Parathyroid adenoma (tissue), 2 donors: ENCODE measurements around the gene ZNF646.

Experiments
- H2AFZ ChIP-seq: fragments of 300-600 bp; sonication (generic); one replicate; pipeline ENCODE4 v1.7.0; 2017; ENCODE audit warnings: antibody characterized with exemption, mild to moderate bottlenecking
- H3K27ac ChIP-seq: fragments of 300-600 bp; sonication (generic); one replicate; pipeline ENCODE4 v1.7.0; 2017
- H3K27me3 ChIP-seq: fragments of 300-600 bp; sonication (generic); one replicate; pipeline ENCODE4 v1.7.0; 2017; ENCODE audit warnings: low read length; ENCODE audit not compliant: control insufficient read depth, insufficient read depth
- H3K36me3 ChIP-seq: fragments of 300-600 bp; sonication (generic); one replicate; pipeline ENCODE4 v1.7.0; 2017; ENCODE audit warnings: low read length; ENCODE audit not compliant: control insufficient read depth, insufficient read depth
- H3K4me1 ChIP-seq: fragments of 300-600 bp; sonication (generic); one replicate; pipeline ENCODE4 v1.7.0; 2017; ENCODE audit warnings: control low read depth
- H3K4me2 ChIP-seq: fragments of 300-600 bp; sonication (generic); one replicate; pipeline ENCODE4 v1.7.0; 2017; ENCODE audit warnings: low read length
- H3K4me3 ChIP-seq: fragments of 300-600 bp; sonication (generic); one replicate; pipeline ENCODE4 v1.7.0; 2017; ENCODE audit warnings: low read depth, low read length
- H3K79me2 ChIP-seq: fragments of 300-600 bp; sonication (generic); one replicate; pipeline ENCODE4 v1.7.0; 2017; ENCODE audit warnings: control low read depth
- H3K9ac ChIP-seq: fragments of 300-600 bp; sonication (generic); one replicate; pipeline ENCODE4 v1.7.0; 2017; ENCODE audit warnings: mild to moderate bottlenecking
- H3K9me3 ChIP-seq: fragments of 300-600 bp; sonication (generic); one replicate; pipeline ENCODE4 v1.7.0; 2017; ENCODE audit warnings: low read length; ENCODE audit not compliant: control insufficient read depth
- TF ChIP-seq, protein P1 (sequence below): fragments of 300-600 bp; sonication (generic); IDR thresholded peaks from one replicate; pipeline ENCODE4 v1.7.0; 2017; ENCODE audit warnings: antibody characterized with exemption, mild to moderate bottlenecking
- donor health status: primary hyperparathyroidism.

ZNF646 gene

DNA sequence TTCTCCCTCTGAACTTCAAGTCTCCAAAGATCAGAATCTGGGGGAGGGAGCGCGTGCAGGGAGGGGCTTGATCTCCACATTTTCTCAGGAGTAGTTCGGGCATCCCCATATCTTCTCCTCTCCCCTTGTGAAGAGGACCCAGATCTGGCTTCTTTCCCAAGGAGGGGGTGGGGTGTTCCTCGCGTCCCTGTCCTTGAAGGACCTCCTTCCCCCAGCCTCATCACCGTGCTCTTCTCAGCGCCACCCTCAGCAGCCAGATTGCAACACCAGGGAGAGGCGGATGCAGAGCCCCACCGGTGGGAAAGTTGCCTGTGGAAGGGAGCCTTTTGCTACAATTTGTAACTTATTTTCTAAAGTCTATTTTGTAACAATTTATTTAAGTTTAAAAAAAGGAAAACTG, 8.9 kb downstream of the ZNF646 start:
- H3K36me3 ChIP-seq: no peaks in the 10 kb centered on the region
- no peak overlapping the region for H3K4me3 ChIP-seq
- no peak overlapping the region for H3K27ac ChIP-seq
- H3K4me1 ChIP-seq: no peaks in the 10 kb centered on the region
- no peaks in the 10 kb centered on the region for H3K27me3 ChIP-seq
- no peaks in the 10 kb centered on the region for H3K9me3 ChIP-seq
- TF ChIP-seq, protein P1, sequence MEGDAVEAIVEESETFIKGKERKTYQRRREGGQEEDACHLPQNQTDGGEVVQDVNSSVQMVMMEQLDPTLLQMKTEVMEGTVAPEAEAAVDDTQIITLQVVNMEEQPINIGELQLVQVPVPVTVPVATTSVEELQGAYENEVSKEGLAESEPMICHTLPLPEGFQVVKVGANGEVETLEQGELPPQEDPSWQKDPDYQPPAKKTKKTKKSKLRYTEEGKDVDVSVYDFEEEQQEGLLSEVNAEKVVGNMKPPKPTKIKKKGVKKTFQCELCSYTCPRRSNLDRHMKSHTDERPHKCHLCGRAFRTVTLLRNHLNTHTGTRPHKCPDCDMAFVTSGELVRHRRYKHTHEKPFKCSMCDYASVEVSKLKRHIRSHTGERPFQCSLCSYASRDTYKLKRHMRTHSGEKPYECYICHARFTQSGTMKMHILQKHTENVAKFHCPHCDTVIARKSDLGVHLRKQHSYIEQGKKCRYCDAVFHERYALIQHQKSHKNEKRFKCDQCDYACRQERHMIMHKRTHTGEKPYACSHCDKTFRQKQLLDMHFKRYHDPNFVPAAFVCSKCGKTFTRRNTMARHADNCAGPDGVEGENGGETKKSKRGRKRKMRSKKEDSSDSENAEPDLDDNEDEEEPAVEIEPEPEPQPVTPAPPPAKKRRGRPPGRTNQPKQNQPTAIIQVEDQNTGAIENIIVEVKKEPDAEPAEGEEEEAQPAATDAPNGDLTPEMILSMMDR: no peak
- H3K4me2 ChIP-seq: no peak overlapping the region
- H3K79me2 ChIP-seq: peaks cover 19% of the 10 kb centered on the region
- no peak overlapping the region for H3K9ac ChIP-seq
- no peak overlapping the region for H2AFZ ChIP-seq

DNA sequence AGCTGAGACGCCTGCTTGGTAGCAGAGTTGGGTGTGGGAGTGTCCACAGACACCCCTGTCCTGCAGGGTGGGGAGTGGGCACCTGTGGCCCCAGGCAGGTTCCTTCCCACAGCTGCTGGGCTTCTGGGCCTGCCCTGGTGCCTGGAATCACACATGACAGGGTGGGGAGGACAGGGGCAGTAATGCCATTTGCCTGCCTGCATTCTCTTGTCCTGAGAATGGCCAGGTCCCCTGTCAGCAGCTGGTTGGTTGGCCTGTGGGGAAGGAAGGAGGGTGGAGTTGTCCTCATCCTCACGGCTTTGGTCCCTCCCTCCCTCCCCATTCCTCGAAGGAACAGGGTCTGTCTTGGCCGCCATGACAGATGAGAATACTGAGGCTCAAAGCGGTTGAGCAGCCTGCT, 9.3 kb downstream of the ZNF646 start:
- H3K9me3 ChIP-seq: no peaks in the 10 kb centered on the region
- no peak overlapping the region for H3K27ac ChIP-seq
- H3K79me2 ChIP-seq: peaks cover 18% of the 10 kb centered on the region
- H3K36me3 ChIP-seq: no peaks in the 10 kb centered on the region
- no peaks in the 10 kb centered on the region for H3K4me1 ChIP-seq
- no peak overlapping the region for H3K4me2 ChIP-seq
- no peak overlapping the region for H3K9ac ChIP-seq
- no peak overlapping the region for H3K4me3 ChIP-seq
- H2AFZ ChIP-seq: no peak overlapping the region
- no peaks in the 10 kb centered on the region for H3K27me3 ChIP-seq
- TF ChIP-seq, protein P1: no peak

DNA sequence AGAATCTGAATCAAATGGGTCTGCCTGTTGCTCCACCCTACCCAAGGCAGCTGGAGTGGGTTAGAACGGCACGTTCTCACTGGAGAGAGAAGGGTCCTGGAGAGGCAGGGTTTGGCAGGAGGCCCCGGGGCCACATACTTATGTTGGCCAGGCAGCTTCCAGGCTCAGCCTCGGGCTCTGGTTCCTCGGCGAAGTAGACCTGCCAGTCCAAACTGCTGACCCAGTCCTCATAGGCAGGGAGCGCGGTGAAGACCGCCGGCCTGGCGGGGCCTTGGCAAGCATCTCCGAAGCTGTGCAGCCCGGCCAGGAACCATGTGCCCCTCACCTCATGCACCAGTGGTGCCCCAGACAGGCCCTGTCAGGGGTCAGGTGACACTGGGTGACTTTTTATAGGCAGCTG, 9.8 kb downstream of the ZNF646 start:
- Histone ChIP-seq H3K9ac (no peak overlapping the region), H3K36me3 (no peaks in the 10 kb centered on the region), H3K4me1 (no peaks in the 10 kb centered on the region), H2AFZ (no peak overlapping the region), H3K4me2 (no peak overlapping the region), H3K27me3 (no peaks in the 10 kb centered on the region), H3K4me3 (no peak overlapping the region), H3K9me3 (no peaks in the 10 kb centered on the region), H3K79me2 (peaks cover 15% of the 10 kb centered on the region), H3K27ac (no peak overlapping the region)
- TF ChIP-seq, protein P1: no peak

DNA sequence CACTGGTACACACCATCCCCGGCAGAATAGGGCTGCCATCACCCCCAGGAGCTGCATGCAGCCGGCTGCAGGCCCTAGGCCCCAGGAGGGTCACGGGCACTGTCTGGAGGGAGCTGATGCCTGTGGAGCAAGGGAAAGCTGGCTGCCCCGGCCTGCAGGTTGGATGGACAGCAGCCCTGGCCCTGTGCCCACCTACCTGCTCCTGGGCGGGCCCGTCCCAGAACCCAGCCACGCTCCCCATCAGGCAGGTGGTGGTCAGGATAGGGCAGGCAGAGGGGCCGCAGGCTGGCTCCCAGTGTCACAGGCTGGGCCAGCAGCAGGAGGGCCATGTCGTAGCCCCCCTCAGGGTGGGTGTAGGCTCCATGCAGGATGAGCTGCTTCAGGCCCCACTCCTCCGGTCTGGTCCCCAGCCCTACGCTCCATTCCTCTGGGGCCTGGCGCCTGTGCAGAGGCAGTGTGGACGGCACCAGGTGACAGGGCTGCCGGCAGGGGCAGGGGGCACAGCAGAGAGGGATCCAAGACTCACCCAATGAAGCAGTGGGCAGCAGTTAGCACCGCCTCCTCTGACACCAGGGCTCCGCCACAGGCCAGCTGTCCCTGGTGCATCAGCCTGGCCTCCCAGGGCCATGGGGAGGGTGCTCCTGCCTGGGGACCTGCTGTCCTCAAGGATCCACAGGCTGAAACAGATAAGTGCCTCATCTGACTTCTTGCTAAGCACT, 10.5 kb downstream of the ZNF646 start:
- Histone ChIP-seq H3K79me2 (peaks cover 13% of the 10 kb centered on the region), H3K4me2 (no peak overlapping the region), H3K4me1 (no peaks in the 10 kb centered on the region), H3K27ac (no peak overlapping the region), H3K9me3 (no peaks in the 10 kb centered on the region), H3K4me3 (no peak overlapping the region), H3K36me3 (no peaks in the 10 kb centered on the region), H2AFZ (no peak overlapping the region), H3K27me3 (no peaks in the 10 kb centered on the region), H3K9ac (no peak overlapping the region)
- TF ChIP-seq, protein P1: no peak

DNA sequence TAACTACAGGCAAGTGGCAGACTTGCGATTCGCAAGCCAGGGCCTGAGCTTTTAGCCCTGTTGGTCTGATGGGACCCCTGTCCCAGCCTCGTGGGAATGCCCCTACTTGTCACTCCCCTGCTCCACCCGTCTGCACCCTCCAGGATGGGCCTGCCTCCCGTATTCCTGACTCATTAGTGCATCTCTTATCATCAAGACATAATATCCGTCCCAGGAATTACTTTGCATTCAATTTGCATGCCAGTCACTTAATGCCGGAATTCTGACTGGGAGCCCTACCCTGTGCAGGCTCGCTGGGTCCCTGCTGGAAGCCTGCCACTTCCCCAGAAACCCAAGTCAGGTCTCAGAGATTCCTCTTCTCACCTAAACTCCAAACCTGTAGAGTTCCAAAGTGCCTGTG, 11.2 kb downstream of the ZNF646 start:
- H3K9me3 ChIP-seq: no peaks in the 10 kb centered on the region
- TF ChIP-seq, protein P1: no peak
- H3K4me3 ChIP-seq: no peak overlapping the region
- no peak overlapping the region for H2AFZ ChIP-seq
- H3K4me1 ChIP-seq: no peaks in the 10 kb centered on the region
- H3K79me2 ChIP-seq: peaks cover 11% of the 10 kb centered on the region
- no peak overlapping the region for H3K9ac ChIP-seq
- H3K27me3 ChIP-seq: no peaks in the 10 kb centered on the region
- no peaks in the 10 kb centered on the region for H3K36me3 ChIP-seq
- H3K27ac ChIP-seq: no peak overlapping the region
- no peak overlapping the region for H3K4me2 ChIP-seq
